Epithelial cell of esophagus (primary cell): ENCODE measurements around the gene DNER.

ENCODE experiments used
- DNase-seq: peaks from one replicate; pipeline ENCODE4 v3.0.0; 2010; ENCODE audit warnings: low read depth
- H3K4me3 ChIP-seq: 2 replicates; pipeline ENCODE4 v1.5.1; 2011; ENCODE audit warnings: mild to moderate bottlenecking, low read length, control low read depth
- TF ChIP-seq, protein P1 (sequence below): IDR thresholded peaks from 2 replicates; pipeline ENCODE4 v1.5.1; 2011; ENCODE audit warnings: low read depth, mild to moderate bottlenecking, low read length, control low read depth, inconsistent platforms; ENCODE audit not compliant: insufficient read depth; ENCODE audit errors: missing control alignments

Gene DNER

DNA sequence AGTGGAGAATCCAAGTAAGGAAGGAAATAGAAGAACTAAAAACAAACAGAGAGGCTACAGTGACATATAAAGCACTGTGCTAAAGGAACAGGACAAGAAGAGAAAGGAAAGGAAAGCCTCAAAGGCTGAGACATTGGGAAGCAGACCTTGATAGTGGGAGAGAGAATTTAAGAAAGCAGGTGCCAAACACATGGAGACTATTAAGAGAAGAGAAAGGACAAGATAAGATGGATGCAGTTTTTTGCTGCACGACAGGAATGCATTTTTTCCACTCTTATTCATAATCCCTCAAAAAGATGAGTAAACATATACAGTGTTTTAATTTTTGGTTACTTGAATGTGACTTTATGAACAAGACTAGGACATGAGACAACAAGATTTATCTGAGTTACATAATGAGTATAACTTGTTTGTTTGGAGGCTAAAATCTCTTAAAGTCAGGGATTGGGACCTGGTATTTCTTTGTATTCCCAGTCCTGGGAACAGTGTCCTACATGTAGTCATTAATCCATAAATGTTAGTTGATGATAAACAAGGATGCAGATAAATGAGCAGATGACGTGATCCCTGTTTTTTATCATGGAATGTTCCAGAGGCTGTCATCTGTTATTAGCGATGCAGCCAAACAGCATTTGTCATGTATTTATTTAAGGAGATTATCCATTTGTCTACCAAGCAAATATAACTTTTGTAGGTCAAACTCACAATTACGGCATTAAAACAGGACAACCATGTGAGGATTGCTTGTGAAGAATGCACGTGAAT is 141.7 kb downstream of the DNER start:
- TF ChIP-seq, protein P1, sequence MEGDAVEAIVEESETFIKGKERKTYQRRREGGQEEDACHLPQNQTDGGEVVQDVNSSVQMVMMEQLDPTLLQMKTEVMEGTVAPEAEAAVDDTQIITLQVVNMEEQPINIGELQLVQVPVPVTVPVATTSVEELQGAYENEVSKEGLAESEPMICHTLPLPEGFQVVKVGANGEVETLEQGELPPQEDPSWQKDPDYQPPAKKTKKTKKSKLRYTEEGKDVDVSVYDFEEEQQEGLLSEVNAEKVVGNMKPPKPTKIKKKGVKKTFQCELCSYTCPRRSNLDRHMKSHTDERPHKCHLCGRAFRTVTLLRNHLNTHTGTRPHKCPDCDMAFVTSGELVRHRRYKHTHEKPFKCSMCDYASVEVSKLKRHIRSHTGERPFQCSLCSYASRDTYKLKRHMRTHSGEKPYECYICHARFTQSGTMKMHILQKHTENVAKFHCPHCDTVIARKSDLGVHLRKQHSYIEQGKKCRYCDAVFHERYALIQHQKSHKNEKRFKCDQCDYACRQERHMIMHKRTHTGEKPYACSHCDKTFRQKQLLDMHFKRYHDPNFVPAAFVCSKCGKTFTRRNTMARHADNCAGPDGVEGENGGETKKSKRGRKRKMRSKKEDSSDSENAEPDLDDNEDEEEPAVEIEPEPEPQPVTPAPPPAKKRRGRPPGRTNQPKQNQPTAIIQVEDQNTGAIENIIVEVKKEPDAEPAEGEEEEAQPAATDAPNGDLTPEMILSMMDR: no peak
- no peak overlapping the region for H3K4me3 ChIP-seq
- no peak for DNase-seq

DNA sequence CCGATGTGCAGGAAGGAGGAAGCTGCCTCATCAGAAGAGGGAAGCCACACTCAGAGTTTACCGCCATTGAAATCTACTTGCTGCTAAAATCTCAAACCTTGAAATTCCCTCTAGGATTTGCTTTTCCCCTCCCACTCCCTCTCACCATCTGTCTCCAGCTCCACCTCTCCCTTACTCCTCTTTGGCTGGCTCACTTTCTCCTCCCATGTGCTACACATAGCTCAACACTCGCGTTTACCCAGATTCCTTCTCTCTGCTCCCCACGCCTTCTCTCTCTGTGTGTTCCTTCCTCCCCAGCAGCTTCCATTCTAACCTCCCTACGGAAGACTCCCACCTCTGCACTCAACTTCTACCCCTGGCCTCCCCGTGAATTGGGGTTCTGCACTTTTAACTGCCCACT is 143.1 kb downstream of the DNER start:
- DNase-seq: no peak
- TF ChIP-seq, protein P1: no peak
- no peak overlapping the region for H3K4me3 ChIP-seq

- no peak overlapping the region for H3K4me3 ChIP-seq
- TF ChIP-seq, protein P1: no peak
- DNase-seq: peak; percentile 4
These were observed 148.0 kb downstream of the DNER start for GRCh38 chr2:229566370-229566769.

DNA sequence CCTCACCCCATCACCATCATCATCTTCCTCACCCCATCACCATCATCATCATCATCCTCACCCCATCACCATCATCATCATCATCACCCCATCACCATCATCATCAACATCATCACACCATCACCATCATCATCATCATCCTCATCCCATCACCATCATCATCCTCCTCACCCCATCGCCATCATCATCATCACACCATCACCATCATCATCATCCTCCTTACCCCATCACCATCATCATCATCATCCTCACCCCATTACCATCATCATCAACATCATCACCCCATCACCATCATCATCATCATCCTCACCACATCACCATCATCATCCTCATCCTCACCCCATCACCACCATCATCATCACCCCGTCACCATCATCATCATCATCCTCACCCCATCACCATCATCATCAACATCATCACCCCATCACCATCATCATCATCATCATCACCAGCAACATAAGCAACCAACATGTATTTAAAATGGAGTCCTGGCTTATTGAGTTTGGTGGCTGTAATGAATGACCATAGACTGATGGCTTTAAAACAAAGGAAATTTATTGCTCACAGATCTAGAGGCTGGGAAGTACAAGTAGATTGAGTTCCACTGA is 150.0 kb downstream of the DNER start:
- TF ChIP-seq, protein P1: no peak
- H3K4me3 ChIP-seq: no peak overlapping the region
- no peak for DNase-seq

DNA sequence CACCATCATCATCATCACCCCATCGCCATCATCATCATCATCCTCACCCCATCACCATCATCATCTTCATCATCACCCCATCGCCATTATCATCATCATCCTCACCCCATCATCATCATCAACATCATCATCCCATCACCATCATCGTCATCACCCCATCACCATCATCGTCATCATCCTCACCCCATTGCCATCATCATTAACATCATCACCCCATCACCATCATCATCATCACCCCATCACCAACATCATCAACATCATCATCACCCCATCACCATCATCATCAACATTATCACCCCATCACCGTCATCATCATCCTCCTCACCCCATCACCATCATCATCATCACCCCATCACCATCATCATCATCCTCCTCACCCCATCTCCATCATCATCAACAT is 151.0 kb downstream of the DNER start:
- TF ChIP-seq, protein P1: no peak
- H3K4me3 ChIP-seq: no peak overlapping the region
- DNase-seq: no peak

DNA sequence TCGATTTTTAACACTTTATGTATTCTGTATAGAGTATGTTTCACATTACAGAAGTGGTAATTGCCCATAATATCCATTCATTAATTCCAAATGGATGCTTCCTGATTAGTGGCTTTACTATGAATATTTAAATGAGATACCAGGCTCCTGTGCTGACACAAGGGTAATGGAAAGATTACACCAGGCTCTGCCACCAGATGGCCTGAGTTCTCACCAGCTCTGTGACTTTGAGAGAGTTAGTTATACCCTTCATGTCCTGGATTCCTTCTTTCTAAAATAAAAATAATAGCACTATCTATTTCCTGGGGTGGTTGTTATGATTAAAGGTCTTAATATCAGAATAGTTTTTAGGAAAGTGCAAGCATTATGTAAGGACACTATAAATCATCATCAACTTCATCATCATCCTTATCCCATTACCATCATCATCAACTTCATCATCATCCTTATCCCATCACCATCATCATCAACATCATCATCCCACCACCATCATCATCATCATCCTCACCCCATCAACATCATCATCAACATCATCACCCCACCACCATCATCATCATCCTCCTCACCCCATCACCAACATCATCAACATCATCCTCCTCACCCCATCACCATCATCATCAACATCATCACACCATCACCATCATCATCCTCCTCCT is 151.8 kb downstream of the DNER start:
- DNase-seq: peak; percentile 4
- H3K4me3 ChIP-seq: no peak overlapping the region
- TF ChIP-seq, protein P1: peak; percentile 25
